Keratinocyte (primary cell): Measurements from ENCODE around the gene TYRP1. TPM values are rescaled to one million over a fixed set of nuclear protein-coding genes. Genes with fewer than 3 reads are reported as not detected.
A peak's percentile ranks its signal among the peaks of the same experiment; 100 is the strongest.

Experiments
- DNase-seq: peaks from one replicate; pipeline ENCODE4 v3.0.0-alpha.2; 2011; ENCODE audit warnings: low read depth, missing footprints, low spot score
- FAIRE-seq: peaks from 2 replicates; lab custom pipeline; 2011; peaks lifted over from hg19 to GRCh38; lab: Jason Lieb, UNC
- H2AFZ ChIP-seq: 2 replicates; pipeline ENCODE4 v1.6.0; 2012; ENCODE audit warnings: low read length, control low read depth, inconsistent platforms; ENCODE audit not compliant: control insufficient read depth
- H3K27ac ChIP-seq: 2 replicates; pipeline ENCODE4 v1.5.1; 2011; ENCODE audit warnings: low read length; ENCODE audit not compliant: control insufficient read depth, insufficient read depth
- H3K27me3 ChIP-seq: 3 replicates; pipeline ENCODE4 v1.6.0; 2011; ENCODE audit warnings: low read length; ENCODE audit not compliant: control insufficient read depth, insufficient read depth; ENCODE audit errors: extremely low read depth
- H3K36me3 ChIP-seq, 2 experiments: 2 replicates in 1 of 2; 3 replicates in 1 of 2; pipeline ENCODE4 v1.5.1; 2011; ENCODE audit warnings: low read length in 2 of 2, mild to moderate bottlenecking in 1 of 2; ENCODE audit not compliant: control insufficient read depth in 2 of 2, insufficient read depth in 2 of 2; ENCODE audit errors: extremely low read depth in 1 of 2
- H3K4me1 ChIP-seq: 3 replicates; pipeline ENCODE4 v1.5.1; 2011; ENCODE audit warnings: low read length; ENCODE audit not compliant: control insufficient read depth, insufficient read depth; ENCODE audit errors: extremely low read depth
- H3K4me2 ChIP-seq: 3 replicates; pipeline ENCODE4 v1.6.0; 2011; ENCODE audit warnings: low read depth, low read length; ENCODE audit not compliant: control insufficient read depth, insufficient read depth; ENCODE audit errors: extremely low read depth
- H3K4me3 ChIP-seq, 3 experiments: fragments of 200-600 bp in 1 of 3; sonication (generic) in 1 of 3; 2 replicates in 2 of 3; 3 replicates in 1 of 3; pipeline ENCODE4 v1.5.1; 2011 to 2016; ENCODE audit warnings: low read length in 3 of 3, mild to moderate bottlenecking in 3 of 3, control low read depth in 2 of 3, inconsistent platforms in 1 of 3, low read depth in 1 of 3, mixed read lengths in 1 of 3, mixed run types in 1 of 3, moderate library complexity in 1 of 3; ENCODE audit not compliant: control insufficient read depth in 2 of 3, insufficient read depth in 2 of 3; ENCODE audit errors: extremely low read depth in 1 of 3
- H3K79me2 ChIP-seq: 2 replicates; pipeline ENCODE4 v1.6.0; 2012; ENCODE audit warnings: low read length; ENCODE audit not compliant: control insufficient read depth, insufficient read depth
- H3K9ac ChIP-seq: 3 replicates; pipeline ENCODE4 v1.6.0; 2011; ENCODE audit warnings: low read length; ENCODE audit not compliant: control insufficient read depth, insufficient read depth; ENCODE audit errors: extremely low read depth
- H3K9me1 ChIP-seq: 3 replicates; pipeline ENCODE4 v1.6.0; 2011; ENCODE audit warnings: low read length; ENCODE audit not compliant: control insufficient read depth, insufficient read depth; ENCODE audit errors: extremely low read depth
- H3K9me3 ChIP-seq: 2 replicates; pipeline ENCODE4 v1.5.1; 2012; ENCODE audit warnings: low read depth, low read length; ENCODE audit not compliant: control insufficient read depth
- H4K20me1 ChIP-seq: 3 replicates; pipeline ENCODE4 v1.6.0; 2011; ENCODE audit warnings: low read length; ENCODE audit not compliant: control insufficient read depth, insufficient read depth; ENCODE audit errors: extremely low read depth
- EZH2 ChIP-seq: IDR thresholded peaks from one replicate; pipeline ENCODE4 v1.6.1; 2012; ENCODE audit warnings: inconsistent platforms, mild to moderate bottlenecking, low read length, moderate library complexity
- dilution Hi-C: fragments of 300-500 bp; cut with MboI; formaldehyde crosslinking; loops from one replicate; pipeline ENCODE4 v1.7.0; 2020; ENCODE audit warnings: low sequenced_read_pairs; ENCODE audit not compliant: extremely low pct_ligation_motif_present
- polyA plus RNA-seq, 5 experiments: library from polyadenylated mRNA; depleted of rRNA in 3 of 5; stranded (reverse) in 3 of 5; stranded (forward) in 1 of 5; unstranded in 1 of 5; fragments of >200 nt; gene quantifications; 1 replicate in 1 of 5; 2 replicates in 3 of 5; 3 replicates in 1 of 5; pipeline versions ENCODE4 v1.2.1 to v1.2.3, GENCODE V29; 2011 to 2012; ENCODE audit warnings: missing spikeins in 2 of 5, low read depth in 1 of 5, low replicate concordance in 1 of 5
- TF ChIP-seq, protein P1 (sequence below), 3 experiments: IDR thresholded peaks in 1 of 3; conservative IDR thresholded peaks in 1 of 3; optimal IDR thresholded peaks in 1 of 3; 2 replicates in 2 of 3; 3 replicates in 1 of 3; pipeline versions ENCODE3 to v1.5.1; 2011; ENCODE audit warnings: low read length in 3 of 3, mild to moderate bottlenecking in 3 of 3, moderate library complexity in 2 of 3, control low read depth in 1 of 3, inconsistent platforms in 1 of 3; ENCODE audit not compliant: insufficient read depth in 2 of 3; ENCODE audit errors: extremely low read depth in 1 of 3

The TYRP1 gene
- polyA plus RNA-seq, 1 donor (not counting 4 experiments of a cell fraction or from before 2014, with no cell fraction given) = 0.50 TPM

- peak overlapping the region; percentile 73 for H3K4me2 ChIP-seq
- H3K9me3 ChIP-seq = no peaks in the 10 kb centered on the region
- no peaks in the 10 kb centered on the region for H4K20me1 ChIP-seq
- dilution Hi-C loops = no loop called here
- FAIRE-seq (peak; percentile 36), DNase-seq (no peak)
- H3K4me1 ChIP-seq = peaks cover 20% of the 10 kb centered on the region
- H3K9ac ChIP-seq = no peak overlapping the region
- H2AFZ ChIP-seq = peak overlapping the region; percentile 73
- no peaks in the 10 kb centered on the region for H3K27me3 ChIP-seq
- TF ChIP-seq, protein P1, sequence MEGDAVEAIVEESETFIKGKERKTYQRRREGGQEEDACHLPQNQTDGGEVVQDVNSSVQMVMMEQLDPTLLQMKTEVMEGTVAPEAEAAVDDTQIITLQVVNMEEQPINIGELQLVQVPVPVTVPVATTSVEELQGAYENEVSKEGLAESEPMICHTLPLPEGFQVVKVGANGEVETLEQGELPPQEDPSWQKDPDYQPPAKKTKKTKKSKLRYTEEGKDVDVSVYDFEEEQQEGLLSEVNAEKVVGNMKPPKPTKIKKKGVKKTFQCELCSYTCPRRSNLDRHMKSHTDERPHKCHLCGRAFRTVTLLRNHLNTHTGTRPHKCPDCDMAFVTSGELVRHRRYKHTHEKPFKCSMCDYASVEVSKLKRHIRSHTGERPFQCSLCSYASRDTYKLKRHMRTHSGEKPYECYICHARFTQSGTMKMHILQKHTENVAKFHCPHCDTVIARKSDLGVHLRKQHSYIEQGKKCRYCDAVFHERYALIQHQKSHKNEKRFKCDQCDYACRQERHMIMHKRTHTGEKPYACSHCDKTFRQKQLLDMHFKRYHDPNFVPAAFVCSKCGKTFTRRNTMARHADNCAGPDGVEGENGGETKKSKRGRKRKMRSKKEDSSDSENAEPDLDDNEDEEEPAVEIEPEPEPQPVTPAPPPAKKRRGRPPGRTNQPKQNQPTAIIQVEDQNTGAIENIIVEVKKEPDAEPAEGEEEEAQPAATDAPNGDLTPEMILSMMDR (optimal IDR thresholded peaks at IDR 0.05 in 1 of 3, IDR thresholded peaks at IDR 0.05 in 1 of 3, conservative IDR thresholded peaks at IDR 0.05 in 1 of 3; ENCODE audit: extremely low read depth in 1 of 3, insufficient read depth in 2 of 3, low read length in 3 of 3) = no peak
- no peak for TF ChIP-seq EZH2
- peak overlapping the region in 2 of 3 experiments; percentile 22 to 28 for H3K4me3 ChIP-seq
- H3K79me2 ChIP-seq = no peaks in the 10 kb centered on the region
- H3K9me1 ChIP-seq = no peaks in the 10 kb centered on the region
- peak overlapping the region; percentile 38 for H3K27ac ChIP-seq
- H3K36me3 ChIP-seq = no peaks in the 10 kb centered on the region
Measured at GRCh38 chr9:12722131-12722530, 28.9 kb downstream of the TYRP1 start.

DNA sequence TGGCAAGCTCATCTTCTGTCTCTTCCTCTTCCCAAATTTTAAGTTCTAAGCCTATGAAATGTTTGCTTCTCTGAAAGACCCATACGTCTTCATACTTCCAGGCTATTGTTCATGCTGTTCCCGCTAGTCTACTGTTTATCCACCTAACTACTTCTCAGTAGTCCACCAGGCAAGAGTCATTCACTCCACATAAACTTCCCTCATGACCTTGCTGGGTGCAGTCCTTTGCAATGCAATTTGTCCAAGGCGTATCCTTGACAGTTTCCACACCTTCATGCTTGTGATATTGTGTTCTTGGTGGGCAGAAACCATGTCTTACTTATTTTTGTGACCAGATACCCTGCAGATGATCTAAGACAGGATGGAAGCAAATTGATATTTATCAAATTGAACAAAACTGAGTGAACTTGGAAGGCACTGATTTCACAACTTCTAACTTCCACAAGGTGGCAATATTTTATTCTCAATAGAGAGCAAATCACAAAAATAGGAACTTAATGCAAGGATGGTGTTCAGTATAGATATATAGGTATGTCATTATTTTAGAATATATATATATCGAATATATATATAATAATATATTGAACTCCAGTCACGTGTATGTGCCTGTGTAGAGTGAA lies 30.3 kb downstream of the TYRP1 start:
- Histone ChIP-seq H3K4me2 (no peak overlapping the region), H3K9me3 (no peaks in the 10 kb centered on the region), H3K36me3 (no peaks in the 10 kb centered on the region), H3K4me1 (peaks cover 18% of the 10 kb centered on the region), H3K79me2 (no peaks in the 10 kb centered on the region), H4K20me1 (no peaks in the 10 kb centered on the region), H3K9me1 (no peaks in the 10 kb centered on the region), H3K27ac (peak overlapping the region; percentile 15), H3K9ac (no peak overlapping the region), H3K4me3 (no peak overlapping the region), H2AFZ (peak overlapping the region; percentile 69), H3K27me3 (no peaks in the 10 kb centered on the region)
- no peak for FAIRE-seq
- no peak for DNase-seq
- dilution Hi-C loops = no loop called here
- TF ChIP-seq EZH2 = no peak
- TF ChIP-seq, protein P1 (optimal IDR thresholded peaks at IDR 0.05 in 1 of 3, IDR thresholded peaks at IDR 0.05 in 1 of 3, conservative IDR thresholded peaks at IDR 0.05 in 1 of 3; ENCODE audit: extremely low read depth in 1 of 3, insufficient read depth in 2 of 3, low read length in 3 of 3) = peak in 1 of 3 experiments; percentile 34
